ENCODE measurements around the gene COG8.
"Not testable (repeated sequence)": the region's sequence is repeated elsewhere in the genome, so short reads cannot be mapped to it uniquely, and the experiment has no call there.

Gene COG8, protein sequence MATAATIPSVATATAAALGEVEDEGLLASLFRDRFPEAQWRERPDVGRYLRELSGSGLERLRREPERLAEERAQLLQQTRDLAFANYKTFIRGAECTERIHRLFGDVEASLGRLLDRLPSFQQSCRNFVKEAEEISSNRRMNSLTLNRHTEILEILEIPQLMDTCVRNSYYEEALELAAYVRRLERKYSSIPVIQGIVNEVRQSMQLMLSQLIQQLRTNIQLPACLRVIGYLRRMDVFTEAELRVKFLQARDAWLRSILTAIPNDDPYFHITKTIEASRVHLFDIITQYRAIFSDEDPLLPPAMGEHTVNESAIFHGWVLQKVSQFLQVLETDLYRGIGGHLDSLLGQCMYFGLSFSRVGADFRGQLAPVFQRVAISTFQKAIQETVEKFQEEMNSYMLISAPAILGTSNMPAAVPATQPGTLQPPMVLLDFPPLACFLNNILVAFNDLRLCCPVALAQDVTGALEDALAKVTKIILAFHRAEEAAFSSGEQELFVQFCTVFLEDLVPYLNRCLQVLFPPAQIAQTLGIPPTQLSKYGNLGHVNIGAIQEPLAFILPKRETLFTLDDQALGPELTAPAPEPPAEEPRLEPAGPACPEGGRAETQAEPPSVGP

DNA sequence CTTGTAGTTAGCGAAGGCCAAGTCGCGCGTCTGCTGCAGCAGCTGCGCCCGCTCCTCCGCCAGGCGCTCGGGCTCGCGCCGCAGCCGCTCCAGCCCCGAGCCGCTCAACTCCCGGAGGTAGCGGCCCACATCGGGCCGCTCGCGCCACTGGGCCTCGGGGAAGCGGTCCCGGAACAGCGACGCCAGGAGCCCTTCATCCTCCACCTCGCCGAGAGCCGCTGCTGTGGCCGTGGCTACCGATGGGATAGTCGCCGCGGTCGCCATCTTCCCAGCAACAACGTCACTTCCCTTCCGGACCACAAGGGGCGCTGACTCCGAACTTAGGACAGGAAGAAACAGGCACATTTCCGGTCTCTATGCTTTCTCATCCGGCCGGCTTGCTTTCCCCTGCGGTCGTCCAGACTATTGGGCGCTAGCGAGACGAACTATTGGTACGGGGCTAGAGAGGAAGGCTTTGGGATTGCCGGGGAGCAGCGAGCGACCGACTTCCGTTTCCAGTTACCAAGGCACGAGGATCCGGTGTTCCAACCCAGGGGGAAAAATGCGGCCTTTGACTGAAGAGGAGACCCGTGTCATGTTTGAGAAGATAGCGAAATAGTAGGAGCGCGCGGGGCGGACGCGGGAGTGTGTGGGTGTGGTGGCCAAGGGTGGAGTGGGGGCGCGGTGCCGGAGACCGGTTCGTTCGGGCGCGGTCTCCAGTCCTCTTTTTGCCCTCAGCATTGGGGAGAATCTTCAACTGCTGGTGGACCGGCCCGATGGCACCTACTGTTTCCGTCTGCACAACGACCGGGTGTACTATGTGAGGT lies at the start of gene COG8, which contains the start of gene NIP7:
COG8 (minus strand) TSS at position 276 of the 806 bp plus-strand sequence; CDS start at position 264, 12 bp downstream.
NIP7 (plus strand) TSS at position 484 of the 806 bp plus-strand sequence; CDS start at position 542, 58 bp downstream.
- peak; percentile 46 to 96 (median 92) for DNase-seq

DNA sequence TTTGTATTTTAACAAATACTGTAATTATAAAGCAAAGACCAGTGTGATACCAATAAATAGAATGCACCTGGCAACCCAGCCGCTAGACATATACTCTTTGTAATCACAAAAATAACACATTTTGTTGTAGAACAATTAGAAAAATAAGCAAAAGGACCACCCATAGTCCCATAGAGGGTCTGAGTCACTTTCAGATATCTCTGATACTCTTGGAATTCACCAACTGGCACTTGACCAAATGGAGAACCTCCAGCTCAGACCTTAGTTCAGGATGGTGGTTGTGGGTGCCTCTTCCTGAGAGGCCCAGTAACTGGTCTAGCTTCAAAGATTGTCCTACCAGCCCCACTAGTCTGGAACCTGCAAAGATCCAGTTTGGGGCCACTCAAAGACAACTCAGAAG lies 47.2 kb upstream of the COG8 start:
- DNase-seq: no peak

DNA sequence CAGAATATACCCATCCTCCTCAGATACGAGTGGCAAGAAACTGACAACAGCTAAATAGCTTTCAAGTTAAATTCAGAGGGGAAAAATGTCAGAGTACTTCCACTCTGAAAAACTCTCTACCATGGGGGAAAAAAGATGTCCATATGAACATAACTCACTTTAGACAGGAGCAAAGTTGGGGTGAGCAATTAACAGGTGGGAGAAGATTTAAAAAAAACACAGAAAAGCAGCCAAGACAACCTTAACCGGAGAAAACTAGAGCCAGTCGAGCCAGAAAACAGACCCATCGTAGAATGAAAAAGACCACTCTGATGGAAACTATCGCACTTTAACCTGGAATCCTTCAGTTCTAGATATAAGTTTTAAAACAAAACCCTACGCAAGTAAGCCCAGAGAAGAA lies 45.6 kb upstream of the COG8 start:
- DNase-seq: no peak

DNA sequence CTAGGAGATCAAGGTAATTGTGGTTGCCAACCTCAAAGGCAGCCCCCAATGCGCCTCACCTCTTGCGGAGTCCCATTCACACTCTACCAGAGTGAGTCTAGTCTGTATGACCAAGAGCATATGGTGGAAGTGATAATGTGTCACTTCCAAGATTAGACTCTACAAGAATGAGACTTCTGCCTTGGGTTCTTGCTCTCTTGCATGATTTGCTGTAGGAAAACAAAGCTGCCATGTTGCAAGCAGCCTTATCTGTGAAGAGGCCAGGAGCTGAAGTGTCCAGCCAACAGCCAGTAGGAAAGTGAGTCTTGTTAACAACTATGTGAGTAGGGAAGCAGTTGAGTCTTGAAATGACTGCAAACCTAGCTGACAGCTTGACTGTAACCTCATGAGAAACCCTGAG lies 43.1 kb upstream of the COG8 start:
- no peak for DNase-seq

DNA sequence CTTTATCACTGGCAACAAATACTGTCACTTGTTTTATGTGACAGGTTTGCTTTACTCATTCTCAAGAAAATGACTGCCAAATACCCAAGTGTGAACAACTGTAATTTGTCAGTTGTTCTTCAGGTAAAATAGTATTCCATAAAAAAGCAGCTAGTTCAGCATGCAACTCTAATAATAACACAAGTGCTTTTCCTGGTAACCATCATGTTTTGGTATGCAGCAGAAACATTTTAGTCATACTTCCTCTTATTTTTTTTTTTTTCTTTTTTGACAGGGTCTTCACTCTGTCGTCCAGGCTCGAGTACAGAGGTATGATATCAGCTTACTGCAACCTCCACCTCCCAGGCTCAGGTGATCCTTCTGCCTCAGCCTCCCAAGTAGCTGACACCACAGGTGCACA lies 41.9 kb upstream of the COG8 start:
- no peak for DNase-seq

DNA sequence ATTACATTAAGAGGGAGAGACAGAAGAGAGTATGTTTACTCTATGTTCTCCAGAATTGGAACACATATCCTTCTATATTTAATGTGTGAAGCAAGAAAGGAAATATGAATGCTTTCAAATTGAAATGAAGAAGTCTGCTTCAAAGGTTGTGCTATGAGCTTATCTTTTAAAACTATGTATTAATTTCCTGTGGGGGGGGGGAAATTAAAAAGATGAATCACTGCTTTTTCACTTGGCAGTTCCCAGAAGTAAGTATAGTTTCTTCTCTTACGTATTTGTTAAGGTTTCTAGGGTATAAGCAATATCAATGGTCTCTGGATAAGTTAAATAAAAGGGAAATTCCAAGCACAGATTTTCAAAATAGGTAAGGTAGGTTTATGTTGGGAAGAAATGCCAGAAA lies 39.4 kb upstream of the COG8 start:
- no peak for DNase-seq

DNA sequence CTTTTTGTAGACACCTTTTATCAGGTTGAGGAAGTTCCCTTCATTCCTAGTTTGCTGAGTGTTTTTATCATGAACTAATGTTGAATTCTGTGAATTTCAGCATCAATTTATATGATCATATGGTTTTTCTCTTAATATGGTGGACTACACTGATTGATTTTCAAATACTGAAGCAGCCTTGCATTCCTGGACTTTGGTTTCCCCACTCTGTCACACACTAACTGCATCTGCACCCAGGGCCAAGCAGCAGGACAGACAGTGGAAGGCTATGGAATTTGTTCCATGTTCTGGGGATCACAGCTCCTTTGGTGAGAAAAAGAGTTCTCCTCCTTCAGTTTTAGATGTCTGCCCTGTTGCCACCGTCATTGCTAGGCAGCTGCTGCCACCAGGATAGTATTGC lies 38.7 kb upstream of the COG8 start:
- no peak for DNase-seq

DNA sequence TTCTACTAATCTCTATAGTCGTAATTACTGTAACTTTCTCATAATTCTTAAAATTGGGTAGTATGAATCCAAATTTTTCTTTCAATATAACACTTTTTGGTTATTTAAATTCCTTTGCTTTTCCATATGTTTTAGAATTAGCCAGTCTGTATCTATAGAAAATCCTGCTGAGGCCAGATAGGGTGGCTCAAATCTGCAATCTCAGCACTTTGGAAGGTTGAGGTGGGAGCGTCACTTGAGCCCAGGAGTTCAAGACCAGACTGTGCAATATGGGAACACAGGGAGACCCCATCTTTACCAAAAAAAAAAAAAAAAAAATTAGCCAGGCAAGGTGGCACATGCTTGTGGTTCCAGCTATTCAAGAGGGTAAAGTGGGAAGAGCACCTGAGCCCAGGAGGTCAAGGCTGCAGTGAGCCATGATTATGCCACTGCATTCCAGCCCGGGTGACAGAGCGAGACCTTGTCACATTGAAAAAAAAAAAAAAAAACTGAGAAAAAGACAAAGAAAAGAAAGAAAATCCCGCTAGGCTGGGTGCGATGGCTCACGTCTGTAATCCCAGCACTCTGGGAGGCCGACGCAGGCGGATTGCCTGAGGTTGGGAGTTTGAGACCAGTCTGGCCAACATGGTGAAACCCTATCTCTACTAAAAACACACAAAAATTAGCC lies 37.2 kb upstream of the COG8 start:
- no peak for DNase-seq

DNA sequence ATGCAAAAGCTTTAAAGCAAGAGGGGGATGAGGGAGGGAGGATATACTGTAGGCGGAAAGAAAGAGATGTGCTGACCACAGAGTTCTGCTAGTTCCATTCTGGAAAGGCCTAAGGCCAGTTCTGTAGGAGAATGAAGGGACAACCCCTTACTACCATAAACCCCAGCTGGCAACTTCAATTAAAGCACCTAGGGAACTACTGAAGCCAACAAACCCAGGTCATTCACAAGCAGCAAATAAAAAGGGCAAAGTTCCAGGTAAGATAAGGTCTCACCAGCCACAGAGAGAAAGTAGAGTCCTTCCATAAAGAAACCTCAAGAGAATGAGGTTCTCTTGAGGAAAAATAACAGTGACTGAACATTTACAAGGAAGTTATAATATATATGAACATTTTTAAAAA lies 33.7 kb upstream of the COG8 start:
- no peak for DNase-seq

DNA sequence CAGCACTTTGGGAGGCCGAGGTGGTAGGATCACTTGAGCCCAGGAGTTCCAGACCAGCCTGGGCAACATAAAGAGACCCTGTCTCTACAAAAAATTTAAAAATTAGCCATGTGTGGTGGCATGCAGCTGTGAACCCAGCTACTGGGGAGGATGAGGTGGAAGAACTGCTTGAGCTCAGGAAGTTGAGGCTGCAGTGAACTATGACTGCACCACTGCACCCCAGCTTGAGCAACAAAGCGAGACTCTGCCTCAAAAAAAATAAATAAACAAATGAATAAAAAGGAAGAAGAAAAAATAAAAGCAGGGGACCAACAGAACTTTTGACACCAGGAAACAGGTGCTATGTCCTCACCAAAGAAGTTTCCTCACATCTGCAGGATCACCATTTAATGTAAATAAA lies 32.2 kb upstream of the COG8 start:
- no peak for DNase-seq

DNA sequence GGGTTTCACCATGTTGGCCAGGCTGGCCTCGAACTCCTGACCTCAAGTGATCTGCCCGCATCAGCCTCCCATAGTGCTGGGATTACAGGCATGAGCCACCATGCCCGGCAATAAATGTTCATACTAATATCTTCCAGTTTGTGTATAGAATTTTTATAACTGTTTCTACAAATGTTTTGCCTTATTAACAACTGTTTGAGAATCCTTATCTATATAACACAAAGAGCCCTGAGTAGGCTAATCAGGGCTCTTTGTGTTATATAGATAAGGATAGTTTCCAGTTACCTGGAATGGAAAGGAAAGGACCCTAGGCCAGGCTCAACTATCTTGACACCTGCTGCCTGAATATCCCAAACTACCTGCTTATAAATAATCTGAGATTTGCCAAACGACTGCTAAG lies 29.5 kb upstream of the COG8 start:
- DNase-seq: no peak

DNA sequence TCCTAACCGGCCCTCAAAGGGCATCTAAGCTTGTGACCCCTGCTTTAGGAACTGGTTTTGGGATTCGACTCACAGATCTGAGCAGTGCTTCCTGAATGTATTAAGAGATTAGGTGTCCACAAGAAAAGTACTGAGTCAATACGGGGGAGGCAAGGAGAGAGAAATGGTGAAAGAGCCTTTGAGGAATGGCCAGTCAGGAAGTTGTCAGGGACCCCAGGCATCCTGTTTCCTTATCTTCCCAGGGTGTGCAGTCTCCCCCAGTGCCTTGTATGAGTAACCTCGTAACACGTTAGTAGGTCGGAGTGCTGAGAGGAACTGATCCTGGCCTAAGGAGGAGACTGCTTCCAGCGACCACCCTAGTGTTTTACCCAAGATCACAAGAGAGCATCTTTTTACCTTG lies 28.6 kb upstream of the COG8 start:
- DNase-seq: no peak

DNA sequence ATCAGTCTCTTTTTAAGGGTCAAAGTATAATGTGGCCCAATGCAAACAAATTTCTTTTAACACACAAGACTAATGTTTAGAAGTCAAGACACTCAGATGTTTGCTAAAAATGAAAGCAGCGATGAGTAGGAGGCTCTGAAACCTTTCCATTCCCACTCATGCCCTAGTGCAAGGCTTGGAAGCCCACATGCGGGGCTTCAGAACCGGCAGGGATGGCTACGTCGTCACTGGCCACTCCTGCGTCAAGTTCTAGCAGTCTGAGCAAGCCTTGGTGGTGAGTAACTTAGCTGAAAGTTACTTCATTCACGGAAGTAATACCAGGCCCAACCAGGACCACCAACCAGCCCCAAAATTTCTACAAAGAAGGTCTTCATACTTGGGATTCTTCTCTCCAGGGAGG lies 27.1 kb upstream of the COG8 start:
- no peak for DNase-seq

DNA sequence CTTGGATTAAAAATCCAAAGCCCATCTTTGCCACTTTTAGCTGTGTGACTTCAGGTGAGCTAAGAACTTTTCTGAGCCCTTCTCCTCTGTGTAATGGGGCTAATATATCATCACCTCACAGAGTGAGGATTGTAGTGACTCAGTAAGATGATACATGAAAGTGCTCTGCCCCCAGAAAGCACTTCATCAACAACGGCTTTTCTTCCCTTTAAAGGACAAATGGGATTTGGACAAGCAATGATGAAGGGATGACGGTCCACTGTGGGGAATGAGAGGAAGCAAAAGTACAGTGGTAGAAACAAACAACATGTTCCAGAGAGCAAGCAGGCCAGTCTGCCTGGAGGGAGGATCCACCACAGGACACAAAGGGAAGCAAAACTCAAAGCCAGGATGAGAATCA lies 26.5 kb upstream of the COG8 start:
- no peak for DNase-seq

DNA sequence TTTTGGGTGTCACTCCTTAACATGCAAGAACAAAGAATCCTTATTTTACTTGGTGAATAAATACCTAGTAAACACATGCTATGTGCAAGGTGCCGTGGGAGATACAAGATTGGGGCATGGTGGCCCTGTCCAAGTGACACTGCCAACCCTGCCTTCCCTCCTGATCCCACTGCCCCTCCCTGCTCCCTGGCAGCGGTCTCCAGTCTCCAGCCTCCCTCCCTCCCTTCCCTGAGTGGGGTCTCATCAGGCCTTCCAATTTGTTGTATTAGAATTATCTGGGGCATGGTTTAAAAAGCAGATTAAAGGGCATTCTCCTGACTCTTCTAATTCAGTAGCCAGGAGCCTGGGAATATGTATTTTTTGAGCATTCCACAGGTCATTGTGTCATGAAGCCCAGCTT lies 24.7 kb upstream of the COG8 start:
- DNase-seq: no peak

DNA sequence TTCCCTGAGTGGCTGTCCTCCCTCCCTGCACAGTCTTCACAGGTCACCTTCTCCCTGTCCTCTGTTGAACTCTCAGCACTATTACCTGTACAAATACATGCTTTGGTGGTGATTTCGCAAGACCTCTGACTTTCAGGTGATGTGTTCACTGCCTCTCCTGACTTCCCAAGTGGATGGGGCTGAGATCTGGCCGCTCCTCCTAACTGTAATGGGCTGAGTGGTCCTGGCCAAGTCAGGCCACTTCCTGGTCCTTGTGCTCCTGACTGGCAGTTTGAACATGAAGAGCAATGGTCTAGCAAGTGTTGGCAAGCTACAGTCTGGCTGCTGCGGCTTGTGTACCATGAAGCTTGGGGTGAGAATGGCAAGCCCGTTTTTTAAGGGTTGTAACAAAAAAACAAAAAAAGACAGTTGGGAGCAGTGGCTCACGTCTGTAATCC lies 23.9 kb upstream of the COG8 start:
- no peak for DNase-seq

DNA sequence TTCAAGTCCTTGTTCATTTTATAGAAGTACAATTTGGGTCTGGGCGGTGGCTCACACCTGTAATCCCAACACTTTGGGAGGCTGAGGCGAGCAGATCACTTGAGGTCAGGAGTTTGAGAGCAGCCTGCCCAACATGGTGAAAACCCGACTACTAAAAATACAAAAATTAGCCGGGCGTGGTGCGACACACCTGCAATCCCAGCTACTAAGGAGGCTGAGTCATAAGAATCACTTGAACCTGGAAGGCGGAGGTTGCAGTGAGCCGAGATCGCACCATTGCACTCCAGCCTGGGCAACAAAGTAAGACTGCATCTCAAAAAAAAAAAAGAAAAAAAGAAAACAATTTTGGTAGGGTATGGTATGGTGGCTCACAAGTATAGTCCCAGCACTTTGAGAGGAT lies 20.7 kb upstream of the COG8 start:
- not testable (repeated sequence) for DNase-seq

DNA sequence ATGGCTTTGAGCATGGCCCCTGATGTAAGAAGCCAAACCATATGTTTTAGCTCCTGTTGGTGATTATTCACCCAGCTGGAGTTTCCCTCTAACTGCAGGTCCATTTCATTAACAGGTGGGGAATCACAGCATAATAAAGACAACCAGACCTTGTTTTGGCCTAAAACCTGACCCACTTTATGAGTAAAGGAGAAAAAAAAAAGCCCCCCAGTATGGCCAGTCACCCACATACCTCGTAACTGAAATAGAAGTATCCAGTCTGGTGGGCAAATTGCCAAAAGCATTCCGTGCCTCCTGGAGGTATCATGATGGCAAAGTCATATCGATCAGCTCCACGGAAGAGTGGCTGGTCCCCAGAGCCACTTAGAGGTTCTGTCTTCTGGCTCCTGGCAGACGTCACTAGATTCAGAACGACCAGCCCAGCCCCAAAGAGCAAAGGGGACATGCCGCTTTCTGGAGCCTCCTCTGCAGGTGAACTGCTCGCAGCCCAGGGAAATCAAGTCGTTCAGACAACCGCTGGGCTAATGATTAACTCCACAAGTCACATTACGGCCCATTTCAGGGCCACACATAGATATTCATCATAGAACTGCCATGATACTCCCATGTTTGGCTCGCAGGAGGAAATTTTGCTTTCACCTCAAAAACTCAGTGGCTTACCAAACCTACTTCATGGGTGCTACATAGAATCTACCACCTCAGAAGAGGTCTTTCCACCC lies 12.1 kb upstream of the COG8 start, which contains the start of gene TMED6:
TMED6 (minus strand) TSS at position 478 of the 719 bp plus-strand sequence; CDS start at position 445, 33 bp downstream.
- DNase-seq: no peak

DNA sequence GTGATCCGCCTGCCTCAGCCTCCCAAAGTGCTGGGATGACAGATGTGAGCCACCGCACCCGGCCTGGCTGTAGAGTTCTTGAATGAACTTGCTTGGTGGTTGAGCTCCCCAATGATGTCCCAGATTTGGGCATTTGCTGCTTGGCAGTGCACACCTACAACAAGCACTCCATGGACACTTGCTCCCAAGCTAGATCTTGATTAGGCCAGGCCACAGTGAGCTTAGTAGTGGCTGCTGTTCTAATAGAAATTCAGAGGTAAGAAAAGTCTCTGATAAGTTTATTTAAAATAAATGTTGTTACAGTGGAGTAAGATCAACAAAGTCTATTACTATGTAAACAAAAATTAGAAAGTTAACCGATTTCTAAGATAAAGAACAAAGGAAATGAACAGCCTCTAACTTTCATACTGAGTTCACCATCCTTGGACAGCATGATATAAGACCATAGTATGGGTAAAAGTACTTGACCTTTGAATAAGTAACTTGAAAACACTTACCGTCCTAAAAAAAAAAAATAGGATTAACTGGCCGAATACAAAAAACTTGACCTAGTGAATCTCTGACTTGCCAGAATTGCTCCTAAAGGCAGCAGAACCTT lies 11.3 kb upstream of the COG8 start:
- DNase-seq: no peak

DNA sequence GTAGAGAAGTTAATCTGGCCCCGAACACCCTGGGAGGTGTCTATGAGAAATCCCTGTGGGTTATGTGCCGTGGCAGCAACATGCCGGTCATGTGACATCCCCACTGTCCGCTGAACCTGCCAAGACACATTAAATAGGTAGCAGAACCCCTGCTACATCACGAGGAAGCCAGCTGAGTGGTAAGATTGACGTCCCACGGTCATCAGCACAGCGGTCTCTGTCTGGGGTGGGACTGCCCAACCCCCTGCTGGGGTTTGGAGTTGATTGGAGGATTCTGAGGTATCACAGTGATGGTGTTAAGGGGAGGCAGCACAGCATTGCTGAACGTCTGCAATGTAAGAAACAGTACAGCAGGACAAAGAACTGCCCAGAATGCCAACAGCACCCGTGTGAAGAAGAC lies 10.2 kb upstream of the COG8 start:
- no peak for DNase-seq

DNA sequence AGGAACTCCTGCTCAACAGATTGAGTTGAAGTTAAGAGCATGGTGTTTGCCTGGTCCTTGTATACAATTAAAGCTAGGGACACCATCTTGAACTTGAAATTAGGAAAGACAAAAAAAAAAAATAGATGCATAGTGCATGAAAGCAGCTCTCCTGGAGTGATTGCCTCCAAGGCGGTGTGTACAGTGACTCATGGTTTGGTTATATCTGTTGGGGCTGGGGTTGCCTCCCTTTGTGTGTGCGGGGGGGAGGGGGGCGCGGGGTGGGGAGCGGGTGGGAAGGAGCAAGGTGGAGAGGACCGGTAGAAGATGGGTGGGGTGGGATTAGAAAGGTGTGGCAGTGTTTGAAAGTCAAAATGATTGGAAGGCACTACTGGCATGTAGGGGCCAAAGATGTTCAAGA lies 8.9 kb upstream of the COG8 start:
- no peak for DNase-seq

DNA sequence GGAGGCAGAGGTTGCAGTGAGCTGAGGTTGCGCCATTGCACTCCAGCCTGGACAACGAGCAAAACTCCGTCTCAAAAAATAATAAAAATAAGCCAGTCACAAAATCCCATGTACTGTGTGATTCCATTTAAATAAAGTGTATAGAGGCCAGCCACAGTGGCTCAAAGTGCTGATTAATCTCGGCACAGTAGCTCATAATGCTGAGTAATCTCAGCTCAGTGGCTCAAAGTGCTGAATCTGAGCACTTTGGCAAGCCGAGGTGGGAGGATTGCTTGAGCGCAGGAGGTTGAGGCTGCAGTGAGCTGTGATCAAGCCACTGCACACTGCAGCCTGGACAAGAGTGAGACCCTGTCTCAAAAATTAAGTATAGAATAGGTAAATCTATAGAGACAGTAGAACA lies 7.3 kb upstream of the COG8 start:
- no peak for DNase-seq
